SU-DHL-6 (cell line): ENCODE results near the gene TMOD2.

ENCODE experiments used
- CTCF ChIP-seq: fragments of 200-600 bp; sonication (generic); IDR thresholded peaks from one replicate; pipeline ENCODE4 v1.5.1; 2017; ENCODE audit warnings: antibody characterized with exemption, mild to moderate bottlenecking, low read length, moderate library complexity; ENCODE audit not compliant: insufficient read depth, poor library complexity, severe bottlenecking
- EZH2phosphoT487 ChIP-seq: fragments of 200-600 bp; sonication (generic), shearing (Covaris generic); conservative IDR thresholded peaks from 2 replicates; pipeline ENCODE4 v1.6.1; 2018; ENCODE audit warnings: mild to moderate bottlenecking, antibody characterized with exemption, low read length, moderate library complexity, mixed read lengths

- TF ChIP-seq CTCF (no peak), EZH2phosphoT487 (no peak)
Observed at GRCh38 chr15:51739061-51739712, 12.2 kb upstream of the TMOD2 start.
